BE2C (cell line): Measurements from ENCODE around the gene SP1.
A peak's percentile ranks its signal among the peaks of the same experiment; 100 is the strongest.
"Not testable (repeated sequence)": the region's sequence is repeated elsewhere in the genome, so short reads cannot be mapped to it uniquely, and the experiment has no call there.

Experiments used
- DNase-seq: peaks from one replicate; pipeline ENCODE4 v3.0.0-alpha.2; 2020
- H3K27me3 ChIP-seq: fragments of 250-450 bp; sonication (Bioruptor Pico); 2 replicates; pipeline ENCODE4 v1.5.1; 2020; ENCODE audit warnings: mild to moderate bottlenecking
- H3K36me3 ChIP-seq: fragments of 250-450 bp; sonication (Bioruptor Pico); 2 replicates; pipeline ENCODE4 v1.5.1; 2020; ENCODE audit warnings: mild to moderate bottlenecking
- H3K4me1 ChIP-seq: fragments of 250-450 bp; sonication (Bioruptor Pico); 2 replicates; pipeline ENCODE4 v1.5.1; 2020
- H3K4me3 ChIP-seq: 2 replicates; pipeline ENCODE4 v1.5.1; 2011; ENCODE audit warnings: low read depth, low read length
- H3K9me3 ChIP-seq: fragments of 250-450 bp; sonication (Bioruptor Pico); 2 replicates; pipeline ENCODE4 v1.5.1; 2020
- CTCF ChIP-seq: IDR thresholded peaks from 2 replicates; pipeline ENCODE4 v1.5.1; 2012; ENCODE audit warnings: mild to moderate bottlenecking, low read depth, low read length

The SP1 gene

GRCh38 chr12:53443955-53444354, 64.0 kb downstream of the SP1 start:
- TF ChIP-seq CTCF: no peak
- no peak overlapping the region for H3K4me3 ChIP-seq
- H3K9me3 ChIP-seq: peaks cover 3% of the 10 kb centered on the region
- no peak for DNase-seq
- H3K4me1 ChIP-seq: no peaks in the 10 kb centered on the region; the same call in 1 of the 2 replicates
- H3K27me3 ChIP-seq: no peaks in the 10 kb centered on the region
- peaks cover 7% of the 10 kb centered on the region for H3K36me3 ChIP-seq

- H3K4me3 ChIP-seq, H3K9me3 ChIP-seq, H3K36me3 ChIP-seq: not testable (repeated sequence)
Measured at GRCh38 chr12:53444593-53445325, 64.8 kb downstream of the SP1 start.

GRCh38 chr12:53450936-53451335, 71.0 kb downstream of the SP1 start:
- H3K4me1 ChIP-seq: peaks cover 19% of the 10 kb centered on the region
- no peak for TF ChIP-seq CTCF
- no peaks in the 10 kb centered on the region; the same call in 1 of the 2 replicates for H3K27me3 ChIP-seq
- H3K36me3 ChIP-seq: peaks cover 28% of the 10 kb centered on the region
- no peak overlapping the region for H3K4me3 ChIP-seq
- no peak for DNase-seq
- H3K9me3 ChIP-seq: no peaks in the 10 kb centered on the region

More at GRCh38 chr12:53444593-53445325, 64.8 kb downstream of the SP1 start:
- DNase-seq, H3K4me1 ChIP-seq, H3K27me3 ChIP-seq: not testable (repeated sequence)

- peaks cover 26% of the 10 kb centered on the region for H3K4me1 ChIP-seq
- H3K27me3 ChIP-seq: no peaks in the 10 kb centered on the region; the same call in 1 of the 2 replicates
- peak within 1 kb of the TSS; percentile 97 for H3K4me3 ChIP-seq
- peak; percentile 91 for TF ChIP-seq CTCF
- H3K36me3 ChIP-seq: peaks cover 36% of the 10 kb centered on the region
- DNase-seq: peak; percentile 99
- no peaks in the 10 kb centered on the region for H3K9me3 ChIP-seq
Measured at GRCh38 chr12:53451661-53452158, 71.7 kb downstream of the SP1 start, which contains the start of gene PCBP2. Gene PCBP2, plus strand, starts transcription at chr12:53452102. Its CDS starts 2,699 bp downstream, at chr12:53454801.

- H3K36me3 ChIP-seq: peaks cover 43% of the 10 kb centered on the region
Measured at GRCh38 chr12:53452159-53453077, 72.4 kb downstream of the SP1 start.

More at GRCh38 chr12:53452159-53453077, 72.4 kb downstream of the SP1 start:
- peak; percentile 91 for DNase-seq
- 0 out of 2 replicates have a peak, but pooled peaks have one; percentile 11 for TF ChIP-seq CTCF
- H3K27me3 ChIP-seq: no peaks in the 10 kb centered on the region; the same call in 1 of the 2 replicates
- H3K4me1 ChIP-seq: peaks cover 27% of the 10 kb centered on the region
- H3K9me3 ChIP-seq: no peaks in the 10 kb centered on the region
- H3K4me3 ChIP-seq: peak overlapping the region; percentile 97
